ENCODE measurements around the gene MITD1. TPM values are rescaled to one million over a fixed set of nuclear protein-coding genes. Genes with fewer than 3 reads are reported as not detected.
"Not testable (repeated sequence)": the region's sequence is repeated elsewhere in the genome, so short reads cannot be mapped to it uniquely, and the experiment has no call there.

Gene MITD1
- total RNA-seq, 2 donors from 2014 or later: 20.6 to 22.9 TPM

DNA sequence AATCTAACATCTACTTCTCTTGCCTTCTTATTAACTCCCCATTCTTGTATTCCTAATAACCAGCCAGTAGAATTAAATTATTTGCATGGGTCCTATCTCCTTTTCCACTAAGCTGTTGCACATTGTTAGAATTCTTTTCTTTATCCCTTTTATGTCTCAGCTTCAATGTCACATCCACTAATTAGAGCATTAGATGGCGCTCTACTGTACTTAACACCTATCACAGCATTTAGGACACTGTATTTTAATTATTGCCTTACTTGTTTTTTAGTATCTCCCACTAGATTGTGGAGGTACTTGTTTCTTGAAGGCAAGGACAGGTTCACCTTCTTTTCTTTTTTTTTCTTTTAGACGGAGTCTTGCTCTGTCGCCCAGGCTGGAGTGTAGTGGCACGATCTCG, 22.3 kb downstream of the MITD1 start:
- DNase-seq (ENCODE audit: low spot score): no peak
- intact Hi-C loops (cut with DNase I): no loop called here

GRCh38 chr2:99156891-99157290, 24.0 kb downstream of the MITD1 start:
- intact Hi-C loops (cut with DNase I): no loop called here
- no peak for DNase-seq (ENCODE audit: low spot score)

GRCh38 chr2:99154643-99155536, 26.0 kb downstream of the MITD1 start, which contains the start of the genes LIPT1 and TSGA10:
Gene LIPT1, plus strand, starts transcription at chr2:99154967. Its CDS starts 6,991 bp downstream, at chr2:99161958.
Gene TSGA10, minus strand, starts transcription at chr2:99154942. Its CDS starts 45,503 bp downstream, at chr2:99109439.
- DNase-seq (ENCODE audit: low spot score): peak; percentile 97
- intact Hi-C loops (cut with DNase I): no loop called here

- intact Hi-C loops (cut with DNase I): loop anchor here in 1 of 2 donors (2.0 kb wide), 1 partner anchor 175 kb away; no protein-coding TSS in a partner anchor
These were observed 26.8 kb downstream of the MITD1 start for GRCh38 chr2:99153921-99154604.

GRCh38 chr2:99152199-99152895, 28.5 kb downstream of the MITD1 start:
- intact Hi-C loops (cut with DNase I): loop anchor here in 1 of 2 donors (2.0 kb wide), 1 partner anchor 176 kb away; no protein-coding TSS in a partner anchor
- DNase-seq (ENCODE audit: low spot score): no peak

More at GRCh38 chr2:99153921-99154604, 26.8 kb downstream of the MITD1 start:
- DNase-seq (ENCODE audit: low spot score): no peak

DNA sequence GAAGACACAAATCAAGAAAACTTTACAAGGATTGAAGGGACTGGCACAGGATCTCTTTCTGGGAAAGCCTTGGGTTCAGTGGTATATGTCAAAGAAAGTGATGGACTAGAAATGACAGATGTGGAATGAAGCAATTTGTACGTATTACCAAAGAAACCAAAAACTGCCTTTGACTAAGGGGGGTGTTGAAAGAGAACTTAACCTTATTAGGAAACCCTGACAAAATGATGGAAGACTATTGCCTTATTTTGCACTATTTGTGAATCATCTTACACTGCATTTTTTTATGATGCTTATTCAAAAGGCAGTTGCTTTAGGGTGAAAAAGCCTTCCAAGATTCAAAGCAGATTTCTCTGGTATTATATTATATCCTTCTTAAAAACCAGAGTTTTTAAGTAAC, 30.2 kb downstream of the MITD1 start:
- intact Hi-C loops (cut with DNase I): no loop called here

DNA sequence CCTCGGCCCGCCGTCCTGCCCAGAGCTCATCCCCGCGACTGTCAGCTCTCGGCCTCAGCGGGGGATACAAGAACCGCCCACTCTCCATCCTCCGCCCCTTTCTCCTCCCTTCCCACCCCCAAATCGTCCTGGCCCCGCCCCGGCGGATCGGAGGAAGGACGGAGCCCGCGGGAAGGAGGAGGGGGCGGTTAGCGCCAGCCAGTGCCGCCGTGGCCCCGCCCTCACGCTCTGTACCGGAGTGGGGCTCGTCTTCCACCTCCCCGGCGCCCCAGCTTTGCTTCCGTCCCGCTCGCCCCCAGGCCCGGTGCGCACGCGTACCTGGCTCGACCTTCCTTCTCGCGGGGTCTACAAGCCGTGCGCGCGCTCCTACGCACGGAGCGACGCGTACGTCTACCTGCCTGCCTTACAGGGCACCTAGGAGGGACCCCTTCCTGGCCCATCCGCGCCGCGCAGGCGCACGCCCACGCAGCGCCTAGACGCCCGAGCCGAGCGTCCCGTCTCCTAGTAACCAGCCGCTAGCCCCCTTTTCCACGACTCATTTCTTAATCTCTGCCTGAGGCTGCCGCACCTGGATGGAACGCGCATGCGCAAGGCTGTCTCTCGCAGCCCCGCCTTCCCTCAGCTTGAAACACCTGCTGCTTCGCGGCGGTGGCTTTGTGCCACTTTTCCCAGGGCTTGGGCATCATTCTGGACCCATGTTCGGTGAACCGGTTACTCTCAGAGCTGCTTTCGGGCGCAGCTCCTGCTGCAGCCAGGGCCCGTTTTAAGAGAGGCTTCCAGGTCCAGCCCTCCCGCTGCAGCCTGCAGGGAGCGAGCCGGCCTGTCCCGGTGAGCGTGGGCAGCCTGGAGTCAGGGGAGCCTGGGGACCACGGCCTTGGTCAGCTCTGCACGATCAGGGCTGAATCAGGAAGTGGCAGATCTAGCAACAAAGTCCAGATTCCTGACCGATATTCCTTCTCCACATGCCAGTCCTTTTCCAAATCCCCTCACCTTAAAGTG, 39.4 kb downstream of the MITD1 start, which contains the start of gene C2orf15:
TSS of gene C2orf15 (plus strand) at position 598 of the 999 bp plus-strand sequence. CDS start 8,852 bp downstream, outside the sequence.
- DNase-seq (ENCODE audit: low spot score): peak; percentile 96
- intact Hi-C loops (cut with DNase I): no loop called here

More for the DNA sequence above, 30.2 kb downstream of the MITD1 start:
- DNase-seq (ENCODE audit: low spot score): no peak

GRCh38 chr2:99140860-99141109, 40.1 kb downstream of the MITD1 start:
- intact Hi-C loops (cut with DNase I): no loop called here
- no peak for DNase-seq (ENCODE audit: low spot score)

GRCh38 chr2:99140056-99140859, 40.6 kb downstream of the MITD1 start:
- intact Hi-C loops (cut with DNase I): no loop called here
- DNase-seq (ENCODE audit: low spot score): no peak

GRCh38 chr2:99139003-99139402, 41.9 kb downstream of the MITD1 start:
- intact Hi-C loops (cut with DNase I): no loop called here
- no peak for DNase-seq (ENCODE audit: low spot score)

DNA sequence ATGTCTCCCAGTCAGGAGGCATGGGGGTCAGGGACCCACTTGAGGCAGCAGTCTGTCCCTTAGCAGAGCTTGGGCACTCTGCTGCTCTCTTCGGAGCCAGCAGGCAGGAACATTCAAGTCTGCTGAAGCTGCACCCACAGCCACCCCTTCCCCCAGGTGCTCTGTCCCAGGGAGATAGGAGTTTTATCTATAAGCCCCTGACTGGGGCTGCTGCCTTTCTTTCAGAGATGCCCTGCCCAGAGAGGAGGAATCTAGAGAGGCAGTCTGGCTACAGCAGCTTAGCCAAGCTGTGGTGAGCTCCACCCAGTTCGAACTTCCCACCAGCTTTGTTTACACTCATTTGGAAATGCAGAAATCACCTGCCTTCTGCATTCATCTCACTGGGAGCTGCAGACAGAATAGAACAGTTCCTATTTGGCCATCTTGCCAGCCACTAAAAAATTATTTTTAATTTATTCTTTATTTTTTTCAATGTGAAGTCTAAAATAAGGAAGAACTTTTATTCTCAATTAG, 45.8 kb downstream of the MITD1 start:
- intact Hi-C loops (cut with DNase I); DNase-seq (ENCODE audit: low spot score): not testable (repeated sequence)

GRCh38 chr2:99127981-99128380, 52.9 kb downstream of the MITD1 start:
- intact Hi-C loops (cut with DNase I): no loop called here
- DNase-seq (ENCODE audit: low spot score): no peak

Other genes with a start within 250 kb of the MITD1 start
- 1 to 10 TPM; 3.5 to 6.8 TPM for gene CRACDL, start 244.8 kb downstream of the MITD1 start, total RNA-seq
- under 1 TPM in 1 of 2 donors, not detected in 1; 0.33 TPM for gene C2orf15, start 39.4 kb downstream of the MITD1 start, total RNA-seq
- 1 to 10 TPM; 2.3 TPM for gene TSGA10, start 26.1 kb downstream of the MITD1 start, total RNA-seq
- gene LIPT1, start 26.1 kb downstream of the MITD1 start, total RNA-seq: 1 to 10 TPM; 5.7 to 7.2 TPM
- gene MRPL30, start 126 bp upstream of the MITD1 start, total RNA-seq: 10 to 100 TPM; 19.7 to 22.2 TPM
- not detected for gene LYG2, start 74.6 kb upstream of the MITD1 start, total RNA-seq
- under 1 TPM; 0.97 to 1.00 TPM for gene LYG1, start 120.1 kb upstream of the MITD1 start, total RNA-seq
- gene TXNDC9, start 155.3 kb upstream of the MITD1 start, total RNA-seq: 10 to 100 TPM; 26.2 to 40.3 TPM
- 10 to 100 TPM; 40.0 to 62.5 TPM for gene EIF5B, start 156.3 kb upstream of the MITD1 start, total RNA-seq